ENCODE data around the gene TEX51.

TEX51 gene

GRCh38 chr2:126879348-126880298, 19.1 kb upstream of the TEX51 start:
- DNase-seq (ENCODE audit: low read depth), result no peak

GRCh38 chr2:126880324-126880723, 18.4 kb upstream of the TEX51 start:
- no peak for DNase-seq (ENCODE audit: low read depth)

- no peak for DNase-seq (ENCODE audit: low read depth)
Measured at GRCh38 chr2:126880817-126881216, 17.9 kb upstream of the TEX51 start.

- DNase-seq (ENCODE audit: low read depth), result no peak
Measured at GRCh38 chr2:126881591-126881990, 17.1 kb upstream of the TEX51 start.

- no peak for DNase-seq (ENCODE audit: low read depth)
Measured at GRCh38 chr2:126882181-126882580, 16.5 kb upstream of the TEX51 start.

GRCh38 chr2:126882736-126883665, 15.7 kb upstream of the TEX51 start:
- DNase-seq (ENCODE audit: low read depth), result no peak

GRCh38 chr2:126883666-126884040, 15.0 kb upstream of the TEX51 start:
- no peak for DNase-seq (ENCODE audit: low read depth)

GRCh38 chr2:126884861-126885750, 13.6 kb upstream of the TEX51 start:
- no peak for DNase-seq (ENCODE audit: low read depth)

- DNase-seq (ENCODE audit: low read depth), result no peak
Measured at GRCh38 chr2:126885751-126886210, 12.9 kb upstream of the TEX51 start.

- DNase-seq (ENCODE audit: low read depth), result no peak
Measured at GRCh38 chr2:126886211-126886915, 12.3 kb upstream of the TEX51 start.

- DNase-seq (ENCODE audit: low read depth), result no peak
Measured at GRCh38 chr2:126886916-126887280, 11.8 kb upstream of the TEX51 start.

- no peak for DNase-seq (ENCODE audit: low read depth)
Measured at GRCh38 chr2:126887506-126887905, 11.2 kb upstream of the TEX51 start.

- DNase-seq (ENCODE audit: low read depth), result no peak
Measured at GRCh38 chr2:126888046-126888445, 10.6 kb upstream of the TEX51 start.

- DNase-seq (ENCODE audit: low read depth), result no peak
Measured at GRCh38 chr2:126889071-126889470, 9.6 kb upstream of the TEX51 start.

- DNase-seq (ENCODE audit: low read depth), result no peak
Measured at GRCh38 chr2:126889496-126890135, 9.1 kb upstream of the TEX51 start.

GRCh38 chr2:126890136-126890510, 8.6 kb upstream of the TEX51 start:
- no peak for DNase-seq (ENCODE audit: low read depth)

- DNase-seq (ENCODE audit: low read depth), result no peak
Measured at GRCh38 chr2:126890551-126891450, 7.9 kb upstream of the TEX51 start.

GRCh38 chr2:126891681-126892500, 6.8 kb upstream of the TEX51 start:
- DNase-seq (ENCODE audit: low read depth), result no peak

GRCh38 chr2:126893153-126893552, 5.5 kb upstream of the TEX51 start:
- DNase-seq (ENCODE audit: low read depth), result no peak

Measured in non-pigmented ciliary epithelial cell (primary cell).